ENCODE measurements around the gene PDHB.

PDHB gene

GRCh38 chr3:58422756-58423325, 10.8 kb downstream of the PDHB start:
- TF ChIP-seq CTCF (IDR thresholded peaks at IDR 0.05; ENCODE audit: low read depth, low read length, missing control alignments) = peak; percentile 51
- H3K4me3 ChIP-seq (ENCODE audit: low read depth, low read length) = no peak overlapping the region
- H3K27me3 ChIP-seq (replicated peaks) = no peaks in the 10 kb centered on the region
- no peak overlapping the region for H3K27ac ChIP-seq
- DNase-seq = no peak
- peaks cover 17% of the 10 kb centered on the region for H3K36me3 ChIP-seq (replicated peaks)
- in situ Hi-C loops (cut with HindIII; ENCODE audit: low pct_ligation_motif_present, low sequenced_read_pairs) = no loop called here

- Histone ChIP-seq H3K4me3 (ENCODE audit: low read depth, low read length) (no peak overlapping the region), H3K27me3 (replicated peaks) (no peaks in the 10 kb centered on the region), H3K27ac (no peak overlapping the region), H3K36me3 (replicated peaks) (peaks cover 6% of the 10 kb centered on the region)
- in situ Hi-C loops (cut with HindIII; ENCODE audit: low pct_ligation_motif_present, low sequenced_read_pairs) = no loop called here
- no peak for TF ChIP-seq CTCF (IDR thresholded peaks at IDR 0.05; ENCODE audit: low read depth, low read length, missing control alignments)
- DNase-seq = no peak
These were observed 12.6 kb downstream of the PDHB start for GRCh38 chr3:58421004-58421403.

GRCh38 chr3:58419780-58420507, 13.7 kb downstream of the PDHB start:
- Histone ChIP-seq H3K4me3 (ENCODE audit: low read depth, low read length) (no peak overlapping the region), H3K27ac (no peak overlapping the region), H3K27me3 (replicated peaks) (no peaks in the 10 kb centered on the region), H3K36me3 (replicated peaks) (peaks cover 6% of the 10 kb centered on the region)
- DNase-seq = no peak
- peak; percentile 7 for TF ChIP-seq CTCF (IDR thresholded peaks at IDR 0.05; ENCODE audit: low read depth, low read length, missing control alignments)
- in situ Hi-C loops (cut with HindIII; ENCODE audit: low pct_ligation_motif_present, low sequenced_read_pairs) = no loop called here

- no peak overlapping the region for H3K4me3 ChIP-seq (ENCODE audit: low read depth, low read length)
- no peak for DNase-seq
- H3K27ac ChIP-seq = no peak overlapping the region
- no peak for TF ChIP-seq CTCF (IDR thresholded peaks at IDR 0.05; ENCODE audit: low read depth, low read length, missing control alignments)
- peaks cover 3% of the 10 kb centered on the region for H3K36me3 ChIP-seq (replicated peaks)
- no peaks in the 10 kb centered on the region for H3K27me3 ChIP-seq (replicated peaks)
- in situ Hi-C loops (cut with HindIII; ENCODE audit: low pct_ligation_motif_present, low sequenced_read_pairs) = no loop called here
These were observed 15.4 kb downstream of the PDHB start for GRCh38 chr3:58418227-58418626.

GRCh38 chr3:58417075-58417474, 16.6 kb downstream of the PDHB start:
- Histone ChIP-seq H3K4me3 (ENCODE audit: low read depth, low read length) (no peak overlapping the region), H3K27me3 (replicated peaks) (no peaks in the 10 kb centered on the region), H3K27ac (no peak overlapping the region), H3K36me3 (replicated peaks) (peaks cover 3% of the 10 kb centered on the region)
- no peak for DNase-seq
- no peak for TF ChIP-seq CTCF (IDR thresholded peaks at IDR 0.05; ENCODE audit: low read depth, low read length, missing control alignments)
- in situ Hi-C loops (cut with HindIII; ENCODE audit: low pct_ligation_motif_present, low sequenced_read_pairs) = no loop called here

Measured in brain microvascular endothelial cell (primary cell).